NCI-H2107 (cell line): Measurements from ENCODE around the gene LSR.
"Not testable (repeated sequence)": the region's sequence is repeated elsewhere in the genome, so short reads cannot be mapped to it uniquely, and the experiment has no call there.

Experiments used
- DNase-seq: peaks from one replicate; lab custom pipeline; 2025; lab: John Stamatoyannopoulos, UW

LSR gene

GRCh38 chr19:35217649-35217990 is 31.2 kb upstream of the LSR start:
- DNase-seq = no peak

- no peak for DNase-seq
Observed at GRCh38 chr19:35219008-35219407, 29.8 kb upstream of the LSR start.

- DNase-seq = no peak
Observed at GRCh38 chr19:35220315-35220921, 28.4 kb upstream of the LSR start.

GRCh38 chr19:35220973-35221590 is 27.7 kb upstream of the LSR start:
- DNase-seq = not testable (repeated sequence)

- DNase-seq = no peak
Observed at GRCh38 chr19:35222373-35223015, 26.3 kb upstream of the LSR start.

GRCh38 chr19:35223084-35223790 is 25.6 kb upstream of the LSR start:
- DNase-seq = no peak

- DNase-seq = no peak
Observed at GRCh38 chr19:35223862-35224505, 24.8 kb upstream of the LSR start.

GRCh38 chr19:35224681-35225571 is 23.9 kb upstream of the LSR start:
- DNase-seq = no peak

- DNase-seq = no peak
Observed at GRCh38 chr19:35225951-35226350, 22.9 kb upstream of the LSR start.

GRCh38 chr19:35226748-35227147 is 22.1 kb upstream of the LSR start:
- DNase-seq = no peak

GRCh38 chr19:35228177-35228930 is 20.4 kb upstream of the LSR start, which contains the start of gene FAM187B:
FAM187B (minus strand) TSS chr19:35228739; CDS start chr19:35228680, 59 bp downstream.
- DNase-seq = no peak

- DNase-seq = no peak
Observed at GRCh38 chr19:35229601-35230000, 19.2 kb upstream of the LSR start.

- DNase-seq = no peak
Observed at GRCh38 chr19:35231956-35232645, 16.7 kb upstream of the LSR start.

- DNase-seq = no peak
Observed at GRCh38 chr19:35232912-35233311, 15.9 kb upstream of the LSR start.

- no peak for DNase-seq
Observed at GRCh38 chr19:35236638-35237400, 12.0 kb upstream of the LSR start.

- DNase-seq = not testable (repeated sequence)
Observed at GRCh38 chr19:35239597-35239996, 9.2 kb upstream of the LSR start.

- DNase-seq = no peak
Observed at GRCh38 chr19:35240327-35240726, 8.5 kb upstream of the LSR start.

- DNase-seq = no peak
Observed at GRCh38 chr19:35241417-35241816, 7.4 kb upstream of the LSR start.

GRCh38 chr19:35246466-35247092 is 2.2 kb upstream of the LSR start:
- no peak for DNase-seq
